Fibroblast of skin of right quadriceps (primary cell): ENCODE data around the gene GRID1.
"Not testable (repeated sequence)": the region's sequence is repeated elsewhere in the genome, so short reads cannot be mapped to it uniquely, and the experiment has no call there.

Experiments
- DNase-seq: peaks from one replicate; pipeline ENCODE4 v3.0.0-alpha.2; 2013

The GRID1 gene

DNA sequence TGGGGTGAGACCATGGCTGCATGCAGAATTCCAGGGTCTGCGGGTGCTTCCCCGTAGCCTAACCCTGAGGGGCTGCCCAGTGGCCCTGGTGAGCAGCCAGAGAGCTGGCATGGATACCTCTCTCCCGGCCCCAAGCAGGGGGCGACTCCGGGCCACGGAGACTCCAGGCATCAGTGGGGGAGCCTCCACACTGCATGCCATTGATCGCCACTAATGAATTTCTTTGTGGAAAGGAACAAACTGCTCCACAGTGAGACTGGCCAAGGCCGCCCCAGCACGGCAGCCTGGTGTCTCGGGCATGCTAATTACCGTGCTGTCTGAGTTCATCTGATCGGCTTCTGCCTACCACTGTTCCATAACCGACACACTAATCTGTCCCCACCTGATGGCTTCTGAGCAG is 184.4 kb downstream of the GRID1 start:
- no peak for DNase-seq

DNA sequence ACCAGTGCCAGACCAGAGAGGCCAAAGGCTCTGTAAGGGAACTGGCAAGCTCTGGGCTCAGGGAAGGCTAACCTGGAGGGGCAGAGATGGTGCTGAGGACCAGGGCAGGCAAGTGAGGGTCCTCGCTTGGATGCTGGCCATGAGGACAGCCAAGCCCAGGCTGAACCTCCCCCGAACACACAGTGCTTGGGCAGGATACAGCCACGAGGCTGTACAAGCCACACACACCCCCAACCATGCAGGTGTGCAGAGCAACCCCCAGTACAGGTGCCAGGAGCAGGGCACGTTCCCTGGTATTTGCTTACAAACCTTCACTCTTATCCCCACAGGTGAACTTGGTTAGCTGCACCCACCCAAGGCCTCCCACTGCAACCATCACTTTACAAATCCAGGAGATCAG is 185.7 kb downstream of the GRID1 start:
- DNase-seq: no peak

- DNase-seq: no peak
Measured at GRCh38 chr10:86179961-86180360, 186.6 kb downstream of the GRID1 start.

- no peak for DNase-seq
Measured at GRCh38 chr10:86179153-86179524, 187.5 kb downstream of the GRID1 start.

DNA sequence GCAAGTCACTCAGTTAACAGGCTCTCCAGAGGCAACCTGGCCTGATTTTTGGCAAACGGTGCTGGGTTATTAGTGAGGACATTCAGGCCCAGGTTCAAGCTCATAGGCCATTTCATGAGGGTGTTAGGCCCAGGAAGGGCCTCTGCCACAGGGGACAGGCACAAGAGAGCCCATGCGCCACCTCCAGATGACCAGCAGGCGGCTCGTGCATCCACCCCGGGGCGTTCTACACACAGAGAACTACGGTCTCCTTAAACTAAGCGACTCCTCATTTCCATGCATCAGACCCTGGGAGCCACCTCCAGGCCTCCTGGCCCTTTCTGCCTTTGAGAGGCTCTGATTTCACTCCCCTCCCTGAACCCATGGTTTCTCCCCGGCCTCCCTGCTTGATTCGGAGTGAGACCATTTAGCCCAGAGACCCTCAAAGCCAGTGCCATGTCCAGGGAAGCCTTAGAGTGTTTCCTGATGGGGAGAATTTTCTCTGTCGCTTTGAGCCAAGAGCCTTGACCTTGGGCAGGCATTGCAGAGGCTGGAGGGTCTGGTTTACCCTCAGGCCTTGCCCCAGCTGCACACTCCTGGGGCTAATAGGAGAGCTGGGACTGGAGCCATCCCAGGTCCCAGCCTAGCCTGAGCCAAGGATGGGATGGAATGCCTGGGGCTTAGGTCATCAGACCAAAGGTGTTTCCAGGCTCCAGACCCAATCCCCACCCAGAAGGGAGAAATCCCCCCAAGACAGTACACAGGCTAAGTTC is 188.0 kb downstream of the GRID1 start:
- DNase-seq: no peak

DNA sequence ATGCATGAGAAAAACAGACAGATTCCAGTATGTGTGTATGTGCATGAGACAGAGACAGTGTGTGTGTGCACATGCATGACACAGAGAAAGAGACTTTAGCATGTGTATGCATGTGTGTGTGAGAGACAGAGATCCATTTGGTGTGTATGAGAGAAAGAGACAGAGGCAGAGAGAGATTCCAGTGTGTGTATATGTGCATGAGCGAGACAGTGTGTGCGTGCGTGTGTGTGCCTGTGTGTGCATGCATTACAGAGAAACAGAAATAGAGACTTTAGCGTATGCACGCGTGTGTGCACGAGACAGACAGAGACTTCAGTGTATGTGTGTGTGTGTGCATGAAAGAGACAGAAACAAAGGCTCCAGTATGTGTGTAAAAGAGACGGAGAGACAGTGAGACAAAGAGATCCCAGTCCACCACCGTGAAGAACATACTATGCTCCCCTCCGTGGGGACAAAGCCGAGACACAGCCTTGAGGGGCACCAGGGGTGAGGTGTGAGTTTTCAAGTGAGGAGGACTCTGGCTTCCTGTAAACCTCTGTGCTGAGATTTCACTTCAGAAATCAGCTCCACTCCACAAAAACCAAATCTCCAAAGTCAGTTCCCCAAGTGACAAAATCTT is 188.9 kb downstream of the GRID1 start:
- no peak for DNase-seq

- no peak for DNase-seq
Measured at GRCh38 chr10:86176850-86177536, 189.6 kb downstream of the GRID1 start.

DNA sequence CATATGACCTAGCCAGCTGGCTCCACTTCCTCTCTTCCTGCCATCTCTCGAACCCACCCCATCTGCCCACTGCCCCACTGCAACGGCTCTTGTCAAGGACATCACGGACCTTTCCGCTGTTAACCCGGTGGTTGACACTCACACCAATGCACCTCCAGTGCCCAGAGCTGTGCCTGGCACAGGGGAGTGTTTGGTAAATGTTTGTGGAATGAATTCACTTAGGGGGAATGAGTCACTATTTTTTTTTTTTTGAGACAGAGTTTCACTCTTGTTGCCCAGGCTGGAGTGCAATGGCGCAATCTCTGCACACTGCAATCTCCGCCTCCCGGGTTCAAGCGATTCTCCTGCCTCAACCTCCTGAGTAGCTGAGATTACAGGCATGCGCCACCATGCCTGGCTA is 191.1 kb downstream of the GRID1 start:
- DNase-seq: not testable (repeated sequence)

- DNase-seq: no peak
Measured at GRCh38 chr10:86172301-86172700, 194.3 kb downstream of the GRID1 start.

GRCh38 chr10:86170255-86171108 is 196.1 kb downstream of the GRID1 start:
- no peak for DNase-seq

GRCh38 chr10:86169506-86170254 is 196.9 kb downstream of the GRID1 start:
- no peak for DNase-seq

DNA sequence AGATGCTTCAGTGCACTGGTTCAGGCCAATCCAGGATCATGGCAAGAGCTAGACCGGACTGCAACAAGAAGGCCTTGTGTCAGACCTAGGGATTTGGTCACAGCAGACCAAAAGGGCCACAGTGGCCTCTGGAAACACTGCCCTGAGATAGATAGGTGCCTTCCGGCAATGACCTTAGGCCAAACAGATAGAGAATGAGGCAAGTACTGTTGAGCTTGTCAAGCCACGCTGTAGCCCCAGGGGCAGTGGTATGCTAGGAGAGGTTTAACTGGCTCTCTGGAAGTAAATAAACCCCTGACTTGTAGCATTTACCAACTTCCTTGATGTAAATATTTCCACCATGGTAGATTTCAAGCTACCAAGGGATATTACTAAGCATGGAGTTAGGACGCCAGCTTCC is 197.5 kb downstream of the GRID1 start:
- DNase-seq: no peak

GRCh38 chr10:86168256-86168655 is 198.3 kb downstream of the GRID1 start:
- no peak for DNase-seq

- DNase-seq: no peak
Measured at GRCh38 chr10:86167762-86168128, 198.8 kb downstream of the GRID1 start.

GRCh38 chr10:86167121-86167761 is 199.4 kb downstream of the GRID1 start:
- no peak for DNase-seq

DNA sequence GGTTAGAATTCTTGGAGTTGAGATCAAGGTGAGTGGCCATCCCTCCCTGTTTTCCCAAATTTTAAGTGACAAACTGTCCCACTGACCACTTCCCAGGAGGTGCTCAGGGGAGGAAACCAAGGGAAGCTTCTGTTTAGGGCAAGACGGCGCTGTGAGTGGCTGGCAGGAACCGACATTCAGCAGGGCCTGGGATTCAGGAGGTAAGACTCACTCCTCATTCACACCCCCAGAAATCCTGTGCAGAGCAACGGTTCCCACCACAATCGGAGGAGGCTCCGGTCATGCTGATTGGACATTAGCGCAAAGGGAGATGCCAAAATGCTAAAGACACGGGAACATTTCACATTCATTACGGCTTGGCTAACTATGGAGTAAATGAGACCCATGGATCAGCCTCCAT is 200.9 kb downstream of the GRID1 start:
- no peak for DNase-seq

DNA sequence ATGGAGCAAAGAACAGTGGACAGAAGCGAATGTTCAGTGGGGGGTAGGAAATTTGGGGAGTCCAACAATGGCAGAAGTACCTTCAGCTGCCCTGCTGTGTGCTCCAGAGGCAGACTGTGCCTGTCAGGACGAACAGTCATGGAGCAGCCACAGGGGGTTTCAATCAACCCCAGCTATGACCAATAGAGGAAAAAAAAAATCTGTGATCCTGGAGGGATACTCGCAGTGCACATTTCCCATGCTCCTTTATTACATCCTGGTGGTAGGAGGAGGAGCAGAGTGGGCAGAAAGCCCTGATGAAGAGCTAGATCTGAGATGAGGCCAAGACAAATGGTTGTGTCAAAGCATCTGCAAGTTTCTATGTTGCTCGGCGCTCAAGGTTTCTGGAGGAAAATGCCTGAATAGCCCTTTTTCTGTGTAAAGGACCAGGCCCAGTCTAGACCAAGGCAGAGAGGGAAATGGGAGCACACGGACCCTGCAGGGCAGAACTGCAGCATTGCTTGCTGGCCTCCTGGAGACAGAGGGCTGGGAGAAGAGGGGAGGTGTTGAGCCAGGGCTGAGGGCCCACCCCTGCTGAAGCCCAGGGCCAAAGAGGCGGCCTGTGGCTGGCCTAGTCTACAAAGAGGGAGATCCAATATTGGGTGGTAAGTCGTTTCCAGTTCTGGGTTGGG is 201.5 kb downstream of the GRID1 start:
- DNase-seq: no peak

- no peak for DNase-seq
Measured at GRCh38 chr10:86164174-86164774, 202.3 kb downstream of the GRID1 start.

DNA sequence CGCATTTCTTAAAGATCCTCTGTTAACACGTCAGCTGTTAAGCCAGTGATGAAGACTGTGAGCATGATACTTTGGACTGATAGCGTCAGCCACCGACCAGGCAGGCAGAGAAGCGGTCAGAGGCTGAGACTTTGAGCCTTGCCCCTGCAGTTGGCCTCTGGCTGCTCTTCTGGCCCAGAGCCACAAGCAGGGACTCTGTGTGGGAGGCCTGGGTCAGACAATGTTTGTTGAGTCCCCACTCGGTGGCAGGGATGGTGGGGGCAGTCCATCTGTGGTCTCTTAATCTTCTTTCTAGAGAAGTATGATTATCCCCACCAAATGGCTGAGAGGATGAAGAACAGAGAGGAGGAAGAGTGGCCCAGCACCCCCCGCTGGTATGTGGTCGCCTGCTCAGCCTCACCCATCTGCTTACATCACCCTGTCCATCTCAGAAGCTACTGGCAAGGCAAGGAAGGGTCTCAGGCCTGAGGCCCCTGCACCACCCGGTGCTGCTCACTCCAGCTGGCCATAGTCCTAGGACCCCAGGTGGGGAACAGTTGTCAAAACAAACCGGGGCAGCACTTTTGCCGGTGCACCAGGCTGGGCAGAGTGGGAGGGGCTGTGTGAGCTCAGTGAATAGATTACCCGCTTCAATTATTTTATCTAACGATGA is 202.9 kb downstream of the GRID1 start:
- DNase-seq: no peak

GRCh38 chr10:86162696-86163400 is 203.7 kb downstream of the GRID1 start:
- DNase-seq: no peak
